NCI-H1105 (cell line): ENCODE measurements around the gene FAM9C.

Experiments used
- DNase-seq: peaks from one replicate; lab custom pipeline; 2025; lab: John Stamatoyannopoulos, UW

FAM9C gene

DNA sequence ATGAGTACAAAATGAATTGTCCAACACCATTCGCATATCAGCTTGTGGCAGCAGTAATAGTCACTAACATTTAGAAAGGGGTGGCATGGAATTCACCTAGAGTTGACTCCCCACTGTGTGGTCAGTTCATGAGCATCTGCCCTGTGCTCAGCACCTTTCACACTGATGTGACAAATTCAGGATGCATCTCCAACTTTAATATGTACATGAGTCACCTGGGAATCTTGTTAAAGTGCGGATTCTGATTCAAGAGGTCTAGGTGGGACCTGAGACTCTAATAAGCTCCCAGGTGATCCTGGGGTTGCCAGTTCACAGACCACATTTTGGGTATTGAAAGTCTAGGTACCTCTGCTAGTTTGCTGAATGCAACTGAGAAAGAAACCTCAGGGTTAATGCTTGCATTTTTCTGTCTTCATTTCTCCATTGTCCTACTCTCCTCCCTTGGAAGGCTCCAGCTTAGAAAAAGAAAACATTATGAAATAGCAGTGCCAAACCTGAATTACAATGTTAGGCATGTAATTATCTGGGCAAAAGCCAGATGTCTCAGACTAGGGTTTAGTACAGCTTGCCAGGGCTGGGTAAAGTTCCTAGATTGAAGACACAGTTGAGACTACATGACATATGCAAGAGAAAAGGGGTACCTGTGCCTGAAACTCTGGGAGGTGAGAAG is 36.8 kb downstream of the FAM9C start:
- DNase-seq, result no peak

GRCh38 chrX:13005661-13006473 is 38.6 kb downstream of the FAM9C start:
- DNase-seq, result no peak

- DNase-seq, result no peak
Measured at GRCh38 chrX:13001961-13002671, 42.3 kb downstream of the FAM9C start.

DNA sequence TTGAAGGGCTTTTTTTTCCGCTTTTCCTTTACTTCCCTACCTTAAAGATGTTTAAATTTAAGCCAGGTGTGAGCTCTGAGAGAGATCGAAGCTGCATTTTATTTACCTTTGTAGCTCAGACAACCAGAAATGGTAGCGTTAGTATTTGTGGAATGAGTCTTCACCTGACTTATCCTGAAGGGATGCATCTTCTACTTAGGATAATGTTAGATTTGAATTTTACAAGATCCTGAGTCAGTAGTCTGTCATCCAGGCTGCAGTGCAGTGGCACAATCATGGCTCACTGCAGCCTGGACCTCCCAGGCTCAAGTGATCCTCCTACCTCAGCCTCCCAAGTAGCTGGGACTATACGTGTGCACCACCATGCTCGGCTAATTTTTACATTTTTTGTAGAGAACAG is 43.3 kb downstream of the FAM9C start:
- no peak for DNase-seq

DNA sequence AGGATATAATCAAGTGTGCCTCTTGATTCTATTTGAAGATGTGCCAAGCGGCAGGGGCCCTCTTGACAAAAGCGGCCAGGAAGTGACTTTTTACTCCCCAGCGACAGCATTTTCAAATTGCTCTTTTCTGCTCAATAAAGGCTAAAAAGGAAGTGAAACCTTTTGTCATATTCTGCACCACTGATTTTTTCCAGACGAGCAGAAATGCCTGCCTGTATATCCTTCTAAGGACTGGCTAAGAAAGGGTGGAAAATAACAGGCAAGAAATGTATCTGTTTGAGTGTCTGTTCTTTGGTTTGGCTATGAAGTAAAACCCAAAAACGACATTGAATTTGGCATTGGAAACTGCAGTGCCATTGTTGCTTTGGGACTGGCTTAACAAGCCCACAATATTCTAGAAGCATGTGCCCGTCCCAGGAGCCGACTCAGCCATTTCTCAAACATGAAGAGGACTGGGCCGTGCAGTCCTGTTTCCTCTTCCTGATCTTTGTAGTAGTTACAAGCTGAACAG is 44.1 kb downstream of the FAM9C start:
- DNase-seq, result no peak

- DNase-seq, result no peak
Measured at GRCh38 chrX:12999422-12999821, 45.0 kb downstream of the FAM9C start.

- DNase-seq, result no peak
Measured at GRCh38 chrX:12997906-12998687, 46.3 kb downstream of the FAM9C start.

- DNase-seq, result no peak
Measured at GRCh38 chrX:12996934-12997435, 47.4 kb downstream of the FAM9C start.

DNA sequence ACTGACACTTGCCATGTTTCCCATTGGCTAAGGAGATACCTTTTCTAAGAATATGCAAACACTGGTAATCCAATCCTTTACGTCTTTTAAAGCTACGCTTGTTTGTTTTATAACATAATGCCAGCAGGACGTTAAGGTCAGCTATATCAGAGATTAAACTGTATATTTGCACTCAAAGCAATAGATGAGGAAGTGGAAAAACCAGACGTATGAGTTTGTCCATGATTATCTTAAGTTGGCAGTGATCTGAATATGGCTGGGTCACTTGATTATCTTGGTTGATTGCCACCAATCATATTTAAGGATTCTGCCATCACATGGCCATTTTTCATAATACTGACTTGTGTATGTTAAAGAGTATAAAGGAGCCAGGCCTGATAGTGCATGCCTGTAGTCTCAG is 50.1 kb downstream of the FAM9C start:
- no peak for DNase-seq

DNA sequence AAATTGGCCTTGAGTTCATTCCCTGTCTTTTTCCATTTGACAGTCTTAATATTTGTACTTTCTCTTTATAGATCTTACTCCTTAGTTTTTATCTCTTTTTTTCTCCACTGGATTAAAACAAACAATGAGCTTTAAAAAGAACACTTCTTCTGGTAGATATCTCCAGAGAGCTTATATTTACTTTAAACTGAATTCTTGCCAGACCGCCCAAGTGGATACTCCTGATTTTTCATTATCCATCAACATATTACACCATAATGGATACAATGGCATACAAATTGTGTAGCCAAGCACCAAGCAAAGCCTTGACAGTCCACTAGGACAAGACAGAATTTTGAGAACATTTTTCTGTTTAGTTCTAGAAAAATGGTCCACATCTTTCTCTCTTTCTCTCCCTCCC is 50.6 kb downstream of the FAM9C start:
- no peak for DNase-seq

DNA sequence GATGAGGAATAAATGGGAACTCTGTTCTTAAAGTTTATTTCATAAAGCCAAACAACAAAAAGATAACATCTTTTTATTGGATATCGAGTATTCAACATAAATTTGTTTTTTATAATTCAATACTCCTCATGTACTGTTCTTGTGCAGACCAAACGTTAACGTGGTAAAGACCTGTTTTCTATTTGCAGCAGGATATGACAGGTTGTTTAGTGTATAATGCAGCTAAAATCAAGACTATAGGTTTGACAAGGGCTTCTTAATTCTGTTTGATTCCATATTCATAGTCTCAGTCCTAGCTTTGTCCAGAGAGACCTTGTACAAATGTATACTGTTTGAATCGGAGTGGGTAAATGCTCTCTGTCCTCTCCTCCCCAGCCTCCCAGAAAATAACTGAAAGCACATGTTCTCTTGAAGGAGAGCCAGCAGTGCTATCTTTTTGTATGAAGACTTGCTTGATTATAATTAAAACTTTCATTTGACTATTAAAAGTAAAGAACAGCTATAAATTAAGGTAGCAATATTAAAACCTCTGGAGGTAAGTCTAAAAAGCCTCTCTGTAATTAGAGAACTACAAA is 51.8 kb downstream of the FAM9C start:
- no peak for DNase-seq

DNA sequence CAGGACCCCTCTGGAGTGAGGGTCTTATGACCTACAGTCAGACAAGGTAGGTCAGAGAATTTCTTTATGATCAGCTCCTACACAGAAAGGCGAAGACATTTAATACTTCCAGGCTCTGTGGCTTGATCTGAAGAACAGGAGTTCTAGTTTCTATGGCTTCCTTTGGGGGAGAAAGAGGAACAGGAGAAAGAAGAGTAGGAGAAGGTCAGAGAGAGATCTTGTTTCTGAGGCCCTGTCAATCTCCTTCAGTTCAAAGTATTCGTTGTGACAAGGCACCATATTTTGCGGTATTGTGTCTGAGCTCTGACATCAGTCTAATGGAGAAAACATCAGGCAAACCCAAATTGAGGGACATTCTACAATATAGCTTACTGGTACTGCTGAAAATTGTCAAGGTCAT is 52.8 kb downstream of the FAM9C start:
- no peak for DNase-seq

- DNase-seq, result no peak
Measured at GRCh38 chrX:12989461-12989860, 55.0 kb downstream of the FAM9C start.

- DNase-seq, result no peak
Measured at GRCh38 chrX:12988797-12989196, 55.6 kb downstream of the FAM9C start.

GRCh38 chrX:12987900-12988594 is 56.4 kb downstream of the FAM9C start:
- DNase-seq, result no peak

- no peak for DNase-seq
Measured at GRCh38 chrX:12987340-12987739, 57.1 kb downstream of the FAM9C start.

DNA sequence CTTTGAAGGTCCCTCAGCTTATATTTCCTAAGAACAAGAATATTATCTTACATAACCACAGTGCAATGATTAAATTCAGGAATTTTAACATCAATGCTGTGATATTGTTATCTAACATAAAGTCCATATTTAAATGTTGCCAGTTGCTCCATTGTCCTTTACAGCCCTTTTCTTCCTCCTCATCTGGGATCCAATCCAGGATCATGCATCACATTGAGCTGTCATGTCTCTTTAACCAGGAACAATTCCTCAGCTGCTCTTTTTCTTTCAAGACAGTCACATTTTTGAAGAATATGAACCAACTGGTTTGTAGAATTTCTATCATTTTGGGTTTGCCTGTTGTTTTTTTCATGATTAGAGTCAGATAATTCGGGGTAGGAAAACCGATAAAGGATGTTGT is 57.5 kb downstream of the FAM9C start:
- DNase-seq, result no peak

DNA sequence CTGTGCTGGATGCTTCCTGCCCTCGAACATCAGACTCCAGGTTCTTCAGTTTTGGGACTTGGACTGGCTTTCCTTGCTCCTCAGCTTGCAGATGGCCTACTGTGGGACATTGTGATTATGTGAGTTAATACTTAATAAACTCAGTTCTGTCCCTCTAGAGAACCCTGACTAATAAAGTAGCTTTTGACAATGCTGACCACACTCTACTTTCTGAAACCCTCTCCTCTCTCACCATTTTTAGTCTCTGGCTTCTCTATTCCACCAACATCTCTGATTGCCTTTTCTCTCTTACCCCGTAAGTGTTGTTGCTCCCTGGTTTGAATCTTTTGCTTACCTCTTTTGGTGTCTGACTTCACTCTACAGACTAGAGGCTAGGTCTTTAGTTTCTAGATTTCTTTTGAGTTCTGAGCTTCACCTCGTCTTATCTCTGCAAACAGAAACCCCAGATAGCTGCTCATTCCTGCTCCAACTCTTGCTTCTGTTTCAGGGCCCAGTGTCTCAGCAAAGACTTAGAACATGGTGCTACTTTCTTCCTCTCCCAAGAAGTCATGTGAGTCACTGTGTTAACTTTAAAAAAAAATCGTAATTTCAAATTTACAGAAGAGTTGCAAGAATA is 58.1 kb downstream of the FAM9C start:
- no peak for DNase-seq
